ENCODE measurements around the gene GNE. TPM values are rescaled to one million over a fixed set of nuclear protein-coding genes. Genes with fewer than 3 reads are reported as not detected.
"Not testable (repeated sequence)": the region's sequence is repeated elsewhere in the genome, so short reads cannot be mapped to it uniquely, and the experiment has no call there.

The GNE gene
- total RNA-seq, 1 experiment from 2014 or later: 30.0 TPM

GRCh38 chr9:36247356-36247755, 10.9 kb downstream of the GNE start:
- peaks cover 28% of the 10 kb centered on the region for H3K36me3 ChIP-seq
- no peak overlapping the region for H3K27ac ChIP-seq
- DNase-seq: no peak
- H3K4me1 ChIP-seq: no peaks in the 10 kb centered on the region
- no peaks in the 10 kb centered on the region for H3K27me3 ChIP-seq
- H3K9me3 ChIP-seq (replicated peaks): no peaks in the 10 kb centered on the region
- H3K4me3 ChIP-seq: no peak overlapping the region

- peaks cover 28% of the 10 kb centered on the region for H3K36me3 ChIP-seq
- no peaks in the 10 kb centered on the region for H3K27me3 ChIP-seq
- DNase-seq: no peak
- H3K4me3 ChIP-seq: no peak overlapping the region
- no peaks in the 10 kb centered on the region for H3K9me3 ChIP-seq (replicated peaks)
- no peaks in the 10 kb centered on the region for H3K4me1 ChIP-seq
- H3K27ac ChIP-seq: no peak overlapping the region
Observed at GRCh38 chr9:36245906-36246305, 12.3 kb downstream of the GNE start.

GRCh38 chr9:36239675-36240074, 18.6 kb downstream of the GNE start:
- not testable (repeated sequence) for H3K27ac ChIP-seq; H3K4me1 ChIP-seq; DNase-seq; H3K27me3 ChIP-seq; H3K4me3 ChIP-seq; H3K9me3 ChIP-seq (replicated peaks)
- H3K36me3 ChIP-seq: peaks cover 23% of the 10 kb centered on the region; the same call in 1 of the 2 replicates

GRCh38 chr9:36239205-36239604, 19.0 kb downstream of the GNE start:
- not testable (repeated sequence) for H3K27ac ChIP-seq; H3K9me3 ChIP-seq (replicated peaks); H3K4me3 ChIP-seq; H3K4me1 ChIP-seq; DNase-seq; H3K27me3 ChIP-seq
- H3K36me3 ChIP-seq: peaks cover 20% of the 10 kb centered on the region; the same call in 1 of the 2 replicates

GRCh38 chr9:36237230-36237629, 21.0 kb downstream of the GNE start:
- peaks cover 24% of the 10 kb centered on the region; the same call in 1 of the 2 replicates for H3K36me3 ChIP-seq
- no peak overlapping the region for H3K27ac ChIP-seq
- DNase-seq: no peak

GRCh38 chr9:36222449-36222848, 35.8 kb downstream of the GNE start:
- no peak for DNase-seq
- Histone ChIP-seq H3K27me3 (no peaks in the 10 kb centered on the region), H3K27ac (no peak overlapping the region), H3K36me3 (peaks cover 83% of the 10 kb centered on the region), H3K4me1 (no peaks in the 10 kb centered on the region), H3K4me3 (no peak overlapping the region), H3K9me3 (replicated peaks) (no peaks in the 10 kb centered on the region)

More at GRCh38 chr9:36237230-36237629, 21.0 kb downstream of the GNE start:
- no peaks in the 10 kb centered on the region for H3K9me3 ChIP-seq (replicated peaks)
- H3K4me3 ChIP-seq: no peak overlapping the region
- H3K4me1 ChIP-seq: no peaks in the 10 kb centered on the region
- H3K27me3 ChIP-seq: no peaks in the 10 kb centered on the region

- DNase-seq: no peak
- H3K27ac ChIP-seq: no peak overlapping the region
- peaks cover 81% of the 10 kb centered on the region for H3K36me3 ChIP-seq
Observed at GRCh38 chr9:36221667-36222066, 36.6 kb downstream of the GNE start.

GRCh38 chr9:36218411-36218901, 39.8 kb downstream of the GNE start:
- H3K9me3 ChIP-seq (replicated peaks): no peaks in the 10 kb centered on the region
- no peak for DNase-seq
- H3K4me3 ChIP-seq: no peak overlapping the region
- no peaks in the 10 kb centered on the region for H3K27me3 ChIP-seq
- H3K36me3 ChIP-seq: peaks cover 74% of the 10 kb centered on the region
- no peaks in the 10 kb centered on the region for H3K4me1 ChIP-seq
- no peak overlapping the region for H3K27ac ChIP-seq

More at GRCh38 chr9:36221667-36222066, 36.6 kb downstream of the GNE start:
- H3K4me3 ChIP-seq: no peak overlapping the region
- H3K4me1 ChIP-seq: no peaks in the 10 kb centered on the region
- no peaks in the 10 kb centered on the region for H3K9me3 ChIP-seq (replicated peaks)
- no peaks in the 10 kb centered on the region for H3K27me3 ChIP-seq

- no peaks in the 10 kb centered on the region for H3K4me1 ChIP-seq
- DNase-seq: no peak
- H3K36me3 ChIP-seq: peaks cover 74% of the 10 kb centered on the region
- no peaks in the 10 kb centered on the region for H3K27me3 ChIP-seq
- no peak overlapping the region for H3K27ac ChIP-seq
- no peak overlapping the region for H3K4me3 ChIP-seq
- H3K9me3 ChIP-seq (replicated peaks): no peaks in the 10 kb centered on the region
Observed at GRCh38 chr9:36218011-36218410, 40.2 kb downstream of the GNE start.

- Histone ChIP-seq H3K9me3 (replicated peaks) (no peaks in the 10 kb centered on the region), H3K4me3 (no peak overlapping the region), H3K27ac (no peak overlapping the region), H3K4me1 (no peaks in the 10 kb centered on the region), H3K27me3 (no peaks in the 10 kb centered on the region), H3K36me3 (peaks cover 74% of the 10 kb centered on the region)
- no peak for DNase-seq
Observed at GRCh38 chr9:36217256-36217968, 40.8 kb downstream of the GNE start.

- Histone ChIP-seq H3K9me3 (replicated peaks) (no peaks in the 10 kb centered on the region), H3K36me3 (peaks cover 69% of the 10 kb centered on the region), H3K4me3 (no peak overlapping the region), H3K4me1 (no peaks in the 10 kb centered on the region), H3K27me3 (no peaks in the 10 kb centered on the region), H3K27ac (no peak overlapping the region)
- peak in 1 of 2 experiments; percentile 31 for DNase-seq
Observed at GRCh38 chr9:36214571-36214970, 43.7 kb downstream of the GNE start.

GRCh38 chr9:36213989-36214388, 44.3 kb downstream of the GNE start:
- Histone ChIP-seq H3K36me3 (peaks cover 68% of the 10 kb centered on the region), H3K4me1 (no peaks in the 10 kb centered on the region), H3K9me3 (replicated peaks) (no peaks in the 10 kb centered on the region), H3K4me3 (no peak overlapping the region), H3K27me3 (no peaks in the 10 kb centered on the region), H3K27ac (no peak overlapping the region)
- no peak for DNase-seq

GRCh38 chr9:36213387-36213786, 44.9 kb downstream of the GNE start:
- no peak for DNase-seq
- H3K4me1 ChIP-seq: no peaks in the 10 kb centered on the region
- no peaks in the 10 kb centered on the region for H3K9me3 ChIP-seq (replicated peaks)
- H3K27me3 ChIP-seq: no peaks in the 10 kb centered on the region
- peaks cover 74% of the 10 kb centered on the region for H3K36me3 ChIP-seq
- no peak overlapping the region for H3K27ac ChIP-seq
- no peak overlapping the region for H3K4me3 ChIP-seq

GRCh38 chr9:36211510-36211909, 46.7 kb downstream of the GNE start:
- peaks cover 76% of the 10 kb centered on the region for H3K36me3 ChIP-seq

GRCh38 chr9:36210722-36211121, 47.5 kb downstream of the GNE start:
- no peaks in the 10 kb centered on the region for H3K4me1 ChIP-seq
- H3K27me3 ChIP-seq: no peaks in the 10 kb centered on the region
- no peak overlapping the region for H3K4me3 ChIP-seq
- DNase-seq: no peak
- peaks cover 80% of the 10 kb centered on the region for H3K36me3 ChIP-seq
- no peak overlapping the region for H3K27ac ChIP-seq
- no peaks in the 10 kb centered on the region for H3K9me3 ChIP-seq (replicated peaks)

More at GRCh38 chr9:36211510-36211909, 46.7 kb downstream of the GNE start:
- DNase-seq: no peak
- Histone ChIP-seq H3K27ac (no peak overlapping the region), H3K27me3 (no peaks in the 10 kb centered on the region), H3K9me3 (replicated peaks) (no peaks in the 10 kb centered on the region), H3K4me3 (no peak overlapping the region), H3K4me1 (no peaks in the 10 kb centered on the region)

All from SJCRH30 (cell line).